OCI-LY3 (cell line): ENCODE measurements around the gene SLC6A11.

Experiments used
- H2AFZ ChIP-seq: fragments of 200-600, 300-600 bp; shearing (Covaris generic); 2 replicates; pipeline ENCODE4 v1.6.0; 2014; ENCODE audit warnings: antibody characterized with exemption, low read depth, low read length
- H3K27ac ChIP-seq: fragments of 200-600, 300-600 bp; sonication (generic); 2 replicates; pipeline ENCODE4 v1.5.1; 2014; ENCODE audit warnings: mild to moderate bottlenecking, low read length, moderate library complexity, mixed read lengths
- H3K27me3 ChIP-seq: fragments of 200-600, 300-600 bp; sonication (generic); 2 replicates; pipeline ENCODE4 v1.6.1; 2014; ENCODE audit warnings: low read depth, low read length, mixed read lengths
- H3K36me3 ChIP-seq: fragments of 200-600, 300-600 bp; sonication (generic); replicated peaks from 2 replicates; pipeline ENCODE3; 2014; ENCODE audit warnings: low read depth, low read length, mixed read lengths
- H3K4me1 ChIP-seq: fragments of 300-600, 200-600 bp; sonication (generic); 2 replicates; pipeline ENCODE4 v1.6.1; 2014; ENCODE audit warnings: low read length, mixed read lengths
- H3K4me2 ChIP-seq: fragments of 200-600, 300-600 bp; sonication (generic); 2 replicates; pipeline ENCODE4 v1.6.1; 2014; ENCODE audit warnings: low read length, mixed read lengths
- H3K4me3 ChIP-seq: fragments of 300-600, 200-600 bp; sonication (generic); 2 replicates; pipeline ENCODE4 v1.5.1; 2014; ENCODE audit warnings: antibody characterized with exemption, mild to moderate bottlenecking, low read length, moderate library complexity
- H3K79me2 ChIP-seq: fragments of 300-600, 200-600 bp; shearing (Covaris generic); 2 replicates; pipeline ENCODE4 v1.6.1; 2014; ENCODE audit warnings: mild to moderate bottlenecking, low read length, mixed read lengths
- H3K9ac ChIP-seq: fragments of 300-600, 200-600 bp; shearing (Covaris generic); 2 replicates; pipeline ENCODE4 v1.6.0; 2014; ENCODE audit warnings: mild to moderate bottlenecking, low read length, moderate library complexity
- H3K9me3 ChIP-seq: fragments of 200-600, 300-600 bp; shearing (Covaris generic); 2 replicates; pipeline ENCODE4 v1.6.1; 2014; ENCODE audit warnings: low read length, mixed read lengths; ENCODE audit not compliant: insufficient read depth
- H4K20me1 ChIP-seq: fragments of 200-600, 300-600 bp; sonication (generic); 2 replicates; pipeline ENCODE4 v1.6.1; 2016; ENCODE audit warnings: low read length, mixed read lengths; ENCODE audit not compliant: insufficient read depth
- CTCF ChIP-seq: fragments of 200-600, 300-600 bp; sonication (generic); IDR thresholded peaks from 2 replicates; pipeline ENCODE4 v1.5.1; 2014; ENCODE audit warnings: antibody characterized with exemption, low read length, low read depth
- EZH2phosphoT487 ChIP-seq: fragments of 200-600 bp; shearing (Covaris generic); IDR thresholded peaks from 2 replicates; pipeline ENCODE4 v1.6.1; 2018; ENCODE audit warnings: antibody characterized with exemption, mixed run types, low read depth

SLC6A11 gene

GRCh38 chr3:10955711-10956453, 139.9 kb downstream of the SLC6A11 start:
- Histone ChIP-seq H3K4me2 (no peak overlapping the region), H3K4me1 (no peaks in the 10 kb centered on the region), H4K20me1 (no peaks in the 10 kb centered on the region), H3K79me2 (no peaks in the 10 kb centered on the region), H3K36me3 (no peaks in the 10 kb centered on the region), H3K4me3 (no peak overlapping the region), H3K27me3 (0 out of 2 replicates have a peak, but pooled peaks cover 5% of the 10 kb centered on the region), H3K9ac (no peak overlapping the region), H3K9me3 (no peaks in the 10 kb centered on the region), H2AFZ (no peak overlapping the region), H3K27ac (no peak overlapping the region)
- no peak for TF ChIP-seq EZH2phosphoT487
- no peak for TF ChIP-seq CTCF

GRCh38 chr3:10956531-10956930, 140.5 kb downstream of the SLC6A11 start:
- H3K79me2 ChIP-seq = no peaks in the 10 kb centered on the region
- H3K4me3 ChIP-seq = no peak overlapping the region
- H3K9me3 ChIP-seq = no peaks in the 10 kb centered on the region
- H3K27me3 ChIP-seq = 0 out of 2 replicates have a peak, but pooled peaks cover 5% of the 10 kb centered on the region
- H2AFZ ChIP-seq = no peak overlapping the region
- H3K27ac ChIP-seq = no peak overlapping the region
- H3K4me2 ChIP-seq = no peak overlapping the region
- H4K20me1 ChIP-seq = no peaks in the 10 kb centered on the region
- H3K36me3 ChIP-seq = no peaks in the 10 kb centered on the region
- TF ChIP-seq CTCF (no peak), EZH2phosphoT487 (no peak)
- H3K9ac ChIP-seq = no peak overlapping the region
- H3K4me1 ChIP-seq = no peaks in the 10 kb centered on the region

GRCh38 chr3:10956986-10957385, 141.0 kb downstream of the SLC6A11 start:
- Histone ChIP-seq H3K4me2 (no peak overlapping the region), H3K27ac (no peak overlapping the region), H4K20me1 (no peaks in the 10 kb centered on the region), H3K79me2 (no peaks in the 10 kb centered on the region), H3K27me3 (0 out of 2 replicates have a peak, but pooled peaks cover 5% of the 10 kb centered on the region), H3K36me3 (no peaks in the 10 kb centered on the region), H3K4me1 (no peaks in the 10 kb centered on the region), H3K9ac (no peak overlapping the region), H3K4me3 (no peak overlapping the region), H2AFZ (no peak overlapping the region), H3K9me3 (no peaks in the 10 kb centered on the region)
- no peak for TF ChIP-seq CTCF
- no peak for TF ChIP-seq EZH2phosphoT487

- Histone ChIP-seq H3K79me2 (no peaks in the 10 kb centered on the region), H3K27ac (no peak overlapping the region), H3K36me3 (no peaks in the 10 kb centered on the region), H3K9me3 (no peaks in the 10 kb centered on the region), H3K27me3 (0 out of 2 replicates have a peak, but pooled peaks cover 5% of the 10 kb centered on the region), H3K4me2 (no peak overlapping the region), H3K9ac (no peak overlapping the region), H2AFZ (no peak overlapping the region), H4K20me1 (no peaks in the 10 kb centered on the region), H3K4me3 (no peak overlapping the region), H3K4me1 (no peaks in the 10 kb centered on the region)
- TF ChIP-seq EZH2phosphoT487 (no peak), CTCF (no peak)
Observed at GRCh38 chr3:10957976-10958749, 142.1 kb downstream of the SLC6A11 start.
